ENCODE results near the gene VGLL2. TPM values are rescaled to one million over a fixed set of nuclear protein-coding genes. Genes with fewer than 3 reads are reported as not detected.

The VGLL2 gene
- total and polyA plus RNA-seq, 10 donors: not detected

DNA sequence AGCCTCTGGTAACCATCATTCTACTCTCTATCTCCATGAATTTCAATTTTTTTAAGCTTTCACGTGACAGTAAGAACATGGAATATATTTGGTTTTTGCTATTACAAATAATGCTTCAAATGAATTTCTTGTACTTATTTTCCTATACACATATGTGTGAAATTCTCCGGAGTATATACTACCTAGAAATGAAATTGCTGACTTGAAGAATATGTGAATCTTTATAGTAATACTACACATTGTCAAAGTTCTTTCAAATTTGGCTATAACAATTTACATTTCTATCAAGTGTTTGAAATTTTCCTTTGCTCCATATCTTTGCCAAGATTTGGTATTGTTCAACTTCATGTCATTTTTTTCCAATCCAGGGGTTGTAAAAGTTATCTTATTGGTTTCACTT is 11.6 kb upstream of the VGLL2 start:
- Histone ChIP-seq H3K27ac (no peak overlapping the region), H3K36me3 (no peaks in the 10 kb centered on the region), H3K4me1 (no peaks in the 10 kb centered on the region), H3K27me3 (replicated peaks in 1 of 7) (peaks cover 0 to 6% (median 0%) of the 10 kb centered on the region in 7 donors), H3K9me3 (no peaks in the 10 kb centered on the region), H3K4me3 (no peak overlapping the region)
- DNase-seq: no peak
- intact Hi-C loops (cut with DNase I; ENCODE audit: low total_unique reads): no loop called here
- TF ChIP-seq POLR2AphosphoS5 (IDR thresholded peaks at IDR 0.05) (no peak), POLR2A (IDR thresholded peaks at IDR 0.05) (no peak)
- 77 to 84% (median 83%) methylated on average over 2 of the region's 2 CpGs for WGBS, 5 donors

DNA sequence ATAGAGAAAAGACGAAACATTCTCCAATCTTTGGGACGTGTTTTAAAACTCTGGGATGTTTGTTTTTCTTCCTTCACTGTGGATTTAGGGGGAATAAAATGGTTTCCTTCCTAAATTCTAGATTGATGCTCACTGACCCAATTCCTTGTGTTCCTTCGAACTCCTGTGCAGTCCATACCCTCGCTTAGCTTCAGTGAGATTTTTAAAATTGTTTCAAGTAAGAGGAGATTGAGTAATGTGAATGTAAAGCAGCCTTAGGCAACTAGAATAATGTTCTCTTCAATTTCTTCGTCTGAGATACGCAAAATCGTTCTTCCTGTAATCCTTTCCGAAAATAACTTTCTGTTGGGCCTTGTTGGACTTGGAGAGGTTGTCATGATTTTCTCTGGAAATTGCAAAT is 2.6 kb upstream of the VGLL2 start:
- Histone ChIP-seq H3K4me1 (peaks cover 8 to 27% (median 21%) of the 10 kb centered on the region in 6 donors), H3K9me3 (no peaks in the 10 kb centered on the region), H3K27me3 (replicated peaks in 1 of 7) (peaks cover 9 to 80% (median 56%) of the 10 kb centered on the region in 7 donors), H3K27ac (no peak overlapping the region), H3K36me3 (no peaks in the 10 kb centered on the region), H3K4me3 (no peak overlapping the region)
- no peak for DNase-seq
- no peak for TF ChIP-seq POLR2A (IDR thresholded peaks at IDR 0.05)
- TF ChIP-seq POLR2AphosphoS5 (IDR thresholded peaks at IDR 0.05): no peak
- TF ChIP-seq, protein P1, sequence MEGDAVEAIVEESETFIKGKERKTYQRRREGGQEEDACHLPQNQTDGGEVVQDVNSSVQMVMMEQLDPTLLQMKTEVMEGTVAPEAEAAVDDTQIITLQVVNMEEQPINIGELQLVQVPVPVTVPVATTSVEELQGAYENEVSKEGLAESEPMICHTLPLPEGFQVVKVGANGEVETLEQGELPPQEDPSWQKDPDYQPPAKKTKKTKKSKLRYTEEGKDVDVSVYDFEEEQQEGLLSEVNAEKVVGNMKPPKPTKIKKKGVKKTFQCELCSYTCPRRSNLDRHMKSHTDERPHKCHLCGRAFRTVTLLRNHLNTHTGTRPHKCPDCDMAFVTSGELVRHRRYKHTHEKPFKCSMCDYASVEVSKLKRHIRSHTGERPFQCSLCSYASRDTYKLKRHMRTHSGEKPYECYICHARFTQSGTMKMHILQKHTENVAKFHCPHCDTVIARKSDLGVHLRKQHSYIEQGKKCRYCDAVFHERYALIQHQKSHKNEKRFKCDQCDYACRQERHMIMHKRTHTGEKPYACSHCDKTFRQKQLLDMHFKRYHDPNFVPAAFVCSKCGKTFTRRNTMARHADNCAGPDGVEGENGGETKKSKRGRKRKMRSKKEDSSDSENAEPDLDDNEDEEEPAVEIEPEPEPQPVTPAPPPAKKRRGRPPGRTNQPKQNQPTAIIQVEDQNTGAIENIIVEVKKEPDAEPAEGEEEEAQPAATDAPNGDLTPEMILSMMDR (IDR thresholded peaks at IDR 0.05 in 8 of 11, conservative IDR thresholded peaks at IDR 0.05 in 3 of 11): no peak
- WGBS, 5 donors: 25 to 45% (median 35%) methylated on average over 8 of the region's 8 CpGs
- intact Hi-C loops (cut with DNase I; ENCODE audit: low total_unique reads): no loop called here

DNA sequence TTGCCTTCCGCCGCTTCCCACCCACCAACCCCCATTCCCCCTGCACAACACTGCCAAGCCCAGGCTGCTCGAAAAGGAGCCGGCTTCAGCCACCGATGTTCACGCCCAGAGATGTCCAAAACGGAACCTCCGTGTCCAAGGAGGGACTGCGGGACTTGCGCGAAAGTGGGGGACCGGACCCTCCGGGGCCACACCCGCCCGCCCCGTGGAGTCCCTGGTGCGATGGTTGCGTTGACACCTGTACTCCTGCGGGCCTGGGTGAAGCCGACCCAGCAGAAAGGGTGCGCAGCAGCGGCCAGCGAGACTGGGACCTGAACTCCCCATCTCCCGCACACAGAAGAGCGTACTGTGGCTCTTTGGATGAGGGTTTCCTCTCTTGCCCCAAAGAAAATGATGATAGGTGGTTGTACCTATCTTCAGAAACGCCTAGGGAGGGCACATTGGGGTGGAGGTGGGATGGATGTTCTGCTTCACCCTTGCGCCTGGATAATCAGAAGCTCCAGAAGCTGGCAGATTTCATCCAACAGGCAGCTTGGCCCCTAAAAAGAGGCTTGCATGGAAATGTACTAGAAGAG is 1.9 kb upstream of the VGLL2 start:
- 15 to 24% (median 18%) methylated on average over 21 to 27 of the region's 27 CpGs for WGBS, 5 donors
- Histone ChIP-seq H3K27me3 (replicated peaks in 1 of 7) (peaks cover 11 to 86% (median 63%) of the 10 kb centered on the region in 7 donors), H3K4me3 (no peak overlapping the region), H3K4me1 (peaks cover 8 to 27% (median 21%) of the 10 kb centered on the region in 6 donors), H3K36me3 (no peaks in the 10 kb centered on the region), H3K9me3 (no peaks in the 10 kb centered on the region), H3K27ac (no peak overlapping the region)
- no peak for DNase-seq
- no peak for TF ChIP-seq POLR2A (IDR thresholded peaks at IDR 0.05)
- no peak for TF ChIP-seq POLR2AphosphoS5 (IDR thresholded peaks at IDR 0.05)
- TF ChIP-seq, protein P1 (IDR thresholded peaks at IDR 0.05 in 8 of 11, conservative IDR thresholded peaks at IDR 0.05 in 3 of 11): no peak
- intact Hi-C loops (cut with DNase I; ENCODE audit: low total_unique reads): no loop called here

DNA sequence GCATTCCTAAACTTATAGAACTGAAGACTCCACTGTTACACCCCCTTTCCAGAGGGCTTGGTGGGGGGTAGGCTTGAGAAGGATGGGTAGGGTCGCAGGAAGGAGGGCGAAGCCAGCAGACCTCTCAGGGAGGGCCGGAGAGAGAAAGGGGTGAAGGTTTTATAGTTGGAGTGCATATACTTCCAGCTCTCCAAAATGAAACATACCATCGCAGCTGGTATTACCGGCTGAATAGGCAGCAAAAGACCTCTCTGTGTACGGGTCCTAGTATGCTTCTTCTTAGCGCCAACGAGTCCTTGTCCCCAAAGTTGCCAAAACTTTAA is 1.0 kb upstream of the VGLL2 start:
- H3K4me1 ChIP-seq: peaks cover 8 to 27% (median 21%) of the 10 kb centered on the region in 6 donors
- H3K27me3 ChIP-seq (replicated peaks in 1 of 7): peaks cover 11 to 95% (median 72%) of the 10 kb centered on the region in 7 donors
- no peaks in the 10 kb centered on the region for H3K9me3 ChIP-seq
- 0 to 6% (median 3%) methylated on average over 8 of the region's 8 CpGs for WGBS, 5 donors
- no peak overlapping the region for H3K27ac ChIP-seq
- H3K4me3 ChIP-seq: peak overlapping the region in 7 of 8 donors; percentile 3 to 62 (median 27)
- no peak for DNase-seq
- no peaks in the 10 kb centered on the region for H3K36me3 ChIP-seq
- TF ChIP-seq, protein P1 (IDR thresholded peaks at IDR 0.05 in 8 of 11, conservative IDR thresholded peaks at IDR 0.05 in 3 of 11): no peak
- TF ChIP-seq POLR2A (IDR thresholded peaks at IDR 0.05) (no peak), POLR2AphosphoS5 (IDR thresholded peaks at IDR 0.05) (no peak)
- intact Hi-C loops (cut with DNase I; ENCODE audit: low total_unique reads): no loop called here
